GM12864 (cell line): ENCODE measurements around the gene RNF168.
"Not testable (repeated sequence)": the region's sequence is repeated elsewhere in the genome, so short reads cannot be mapped to it uniquely, and the experiment has no call there.

Source experiments
- DNase-seq: peaks from one replicate; pipeline ENCODE4 v3.0.0-alpha.2; 2011; ENCODE audit warnings: low read depth
- H3K4me3 ChIP-seq: 2 replicates; pipeline ENCODE4 v1.5.1; 2011; ENCODE audit warnings: mild to moderate bottlenecking, low read depth, low read length, control low read depth
- TF ChIP-seq, protein P1 (sequence below): IDR thresholded peaks from 2 replicates; pipeline ENCODE4 v1.5.1; 2011; ENCODE audit warnings: low read depth, mild to moderate bottlenecking, moderate library complexity, low read length, control low read depth, inconsistent platforms; ENCODE audit errors: missing control alignments

The RNF168 gene

GRCh38 chr3:196524527-196524926 is 21.0 kb upstream of the RNF168 start:
- TF ChIP-seq, protein P1, sequence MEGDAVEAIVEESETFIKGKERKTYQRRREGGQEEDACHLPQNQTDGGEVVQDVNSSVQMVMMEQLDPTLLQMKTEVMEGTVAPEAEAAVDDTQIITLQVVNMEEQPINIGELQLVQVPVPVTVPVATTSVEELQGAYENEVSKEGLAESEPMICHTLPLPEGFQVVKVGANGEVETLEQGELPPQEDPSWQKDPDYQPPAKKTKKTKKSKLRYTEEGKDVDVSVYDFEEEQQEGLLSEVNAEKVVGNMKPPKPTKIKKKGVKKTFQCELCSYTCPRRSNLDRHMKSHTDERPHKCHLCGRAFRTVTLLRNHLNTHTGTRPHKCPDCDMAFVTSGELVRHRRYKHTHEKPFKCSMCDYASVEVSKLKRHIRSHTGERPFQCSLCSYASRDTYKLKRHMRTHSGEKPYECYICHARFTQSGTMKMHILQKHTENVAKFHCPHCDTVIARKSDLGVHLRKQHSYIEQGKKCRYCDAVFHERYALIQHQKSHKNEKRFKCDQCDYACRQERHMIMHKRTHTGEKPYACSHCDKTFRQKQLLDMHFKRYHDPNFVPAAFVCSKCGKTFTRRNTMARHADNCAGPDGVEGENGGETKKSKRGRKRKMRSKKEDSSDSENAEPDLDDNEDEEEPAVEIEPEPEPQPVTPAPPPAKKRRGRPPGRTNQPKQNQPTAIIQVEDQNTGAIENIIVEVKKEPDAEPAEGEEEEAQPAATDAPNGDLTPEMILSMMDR, result peak; percentile 16
- no peak overlapping the region for H3K4me3 ChIP-seq
- no peak for DNase-seq

- TF ChIP-seq, protein P1, result no peak
- no peak for DNase-seq
These were observed 20.3 kb upstream of the RNF168 start for GRCh38 chr3:196523841-196524240.

GRCh38 chr3:196521291-196521690 is 17.7 kb upstream of the RNF168 start:
- H3K4me3 ChIP-seq, DNase-seq: not testable (repeated sequence)

More at GRCh38 chr3:196523841-196524240, 20.3 kb upstream of the RNF168 start:
- no peak overlapping the region for H3K4me3 ChIP-seq

- H3K4me3 ChIP-seq, result no peak overlapping the region
- no peak for DNase-seq
- TF ChIP-seq, protein P1, result no peak
These were observed 16.1 kb upstream of the RNF168 start for GRCh38 chr3:196519718-196520082.

DNA sequence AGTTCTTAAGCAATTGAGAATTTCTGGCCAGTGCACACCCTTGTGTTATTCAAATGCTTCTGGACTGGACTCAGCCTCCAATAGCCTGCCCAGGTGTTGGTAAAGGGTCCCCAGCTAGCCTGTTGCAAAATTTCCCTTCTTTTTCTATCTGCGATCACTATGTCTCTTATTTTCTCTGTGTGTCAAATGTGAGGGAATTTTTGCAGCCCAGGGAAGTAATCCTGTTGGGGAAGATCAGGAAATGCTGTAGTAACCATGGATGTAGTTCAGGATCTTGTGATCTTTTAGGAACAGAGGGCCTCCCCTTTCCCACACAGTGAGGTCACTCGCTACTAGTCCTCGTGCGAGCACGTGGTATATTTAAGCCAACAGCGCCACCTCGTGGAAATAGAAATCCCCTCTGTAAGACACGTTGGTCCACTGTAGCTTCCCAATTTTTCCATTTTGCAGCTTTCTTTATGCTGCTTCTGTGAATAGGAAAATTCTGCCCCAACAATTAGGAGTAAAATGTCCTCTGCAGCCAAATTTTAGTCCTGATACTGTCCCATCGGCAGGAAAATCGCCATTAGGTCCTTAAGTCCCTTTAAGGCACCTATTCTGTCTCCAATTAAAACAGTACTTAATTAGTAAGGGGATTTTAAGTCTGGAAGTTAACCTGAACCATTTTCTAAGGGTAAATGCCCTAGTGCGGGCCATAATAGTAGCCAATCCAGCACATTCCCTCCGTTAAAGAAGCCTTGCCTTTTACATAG is 15.6 kb upstream of the RNF168 start:
- peak; percentile 34 for DNase-seq
- H3K4me3 ChIP-seq, result no peak overlapping the region
- TF ChIP-seq, protein P1, result peak; percentile 51

DNA sequence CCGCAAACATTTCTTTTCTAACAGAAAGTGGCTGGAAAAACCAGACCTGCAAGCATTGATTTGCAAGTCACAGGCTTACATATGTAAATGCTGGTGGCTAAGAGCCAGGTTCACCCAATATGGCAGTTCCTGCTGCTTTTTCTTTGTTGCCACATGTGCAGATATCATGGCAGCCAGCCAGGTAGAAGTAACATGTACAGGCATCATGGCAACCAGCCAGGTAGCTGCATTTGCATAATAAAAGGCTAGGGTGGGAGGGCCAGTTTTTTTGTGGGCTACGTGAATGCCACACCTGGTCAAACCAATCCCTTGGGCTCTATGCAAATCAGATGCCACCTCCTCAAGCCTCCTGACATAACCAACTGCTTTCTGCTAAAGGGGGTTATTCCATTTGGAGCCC is 14.4 kb upstream of the RNF168 start:
- no peak overlapping the region for H3K4me3 ChIP-seq
- TF ChIP-seq, protein P1, result no peak
- no peak for DNase-seq

GRCh38 chr3:196517162-196517800 is 13.7 kb upstream of the RNF168 start:
- no peak for DNase-seq
- TF ChIP-seq, protein P1, result no peak

More at GRCh38 chr3:196517162-196517800, 13.7 kb upstream of the RNF168 start:
- H3K4me3 ChIP-seq, result no peak overlapping the region
